HepG2 (cell line): ENCODE measurements around the gene SFT2D1. TPM values are rescaled to one million over a fixed set of nuclear protein-coding genes. Genes with fewer than 3 reads are reported as not detected.

ENCODE experiments used
- ATAC-seq: fragments of 200-7000 bp; cut with Tn5 transposase; 3 replicates; pipeline ENCODE4 v1.9.1; 2020; ENCODE audit warnings: mild to moderate bottlenecking, moderate library complexity
- BruUV-seq: library from RNA; stranded (reverse); fragments of 400-500 nt; replicated peaks from 2 replicates; lab custom pipeline; 2021; lab: Mats Ljungman, UMichigan
- CTCF ChIA-PET: fragments of 300-600 bp; formaldehyde crosslinking; extraction: SDS; loops from one replicate; lab custom pipeline; 2021; ENCODE audit warnings: low total read pairs, inconsistent platforms, low intra/inter-chr PET ratio; lab: Yijun Ruan, JAX
- POLR2A ChIA-PET: fragments of 350-600 bp; sonication (Branson Sonifier 250); formaldehyde crosslinking; loops from one replicate; lab custom pipeline; 2020; ENCODE audit warnings: antibody characterized with exemption, inconsistent platforms; lab: Yijun Ruan, JAX
- DNase-seq: peaks from one replicate; pipeline ENCODE4 v3.0.0-alpha.2; 2015; ENCODE audit warnings: low spot score
- FAIRE-seq: peaks from 3 replicates; lab custom pipeline; 2011; peaks lifted over from hg19 to GRCh38; lab: Jason Lieb, UNC
- H2AFZ ChIP-seq: one replicate; pipeline ENCODE4 v1.6.1; 2011; ENCODE audit warnings: low read length, inconsistent platforms
- H3K27ac ChIP-seq: fragments of 300-600 bp; 3 replicates; pipeline ENCODE4 v1.8.0; 2011; ENCODE audit warnings: mixed run types, mild to moderate bottlenecking, mixed read lengths, low read length, inconsistent platforms; ENCODE audit not compliant: insufficient read depth; ENCODE audit errors: extremely low read length
- H3K27me3 ChIP-seq, 2 experiments: fragments of 200-600 bp in 1 of 2; 2 replicates in 1 of 2; 3 replicates in 1 of 2; pipeline versions ENCODE4 v1.6.0 to v1.8.0; 2011; ENCODE audit warnings: low read length in 2 of 2, mild to moderate bottlenecking in 2 of 2, moderate library complexity in 2 of 2, inconsistent platforms in 1 of 2; ENCODE audit not compliant: insufficient read depth in 2 of 2, control insufficient read depth in 1 of 2
- H3K36me3 ChIP-seq, 2 experiments: fragments of 200-600 bp in 1 of 2; replicated peaks in 1 of 2; 2 replicates in 1 of 2; 3 replicates in 1 of 2; pipeline versions ENCODE4 v1.5.1 to v1.8.0; 2011; ENCODE audit warnings: low read length in 2 of 2, inconsistent platforms in 1 of 2; ENCODE audit not compliant: insufficient read depth in 2 of 2, control insufficient read depth in 1 of 2
- H3K4me1 ChIP-seq: 2 replicates; pipeline ENCODE4 v1.5.1; 2012; ENCODE audit warnings: low read length, inconsistent platforms; ENCODE audit not compliant: insufficient read depth
- H3K4me2 ChIP-seq: 2 replicates; pipeline ENCODE4 v1.6.0; 2011; ENCODE audit warnings: low read depth, low read length, inconsistent platforms
- H3K4me3 ChIP-seq, 3 experiments: fragments of 200-600 bp in 1 of 3; sonication (generic), shearing (Covaris generic) in 1 of 3; replicated peaks in 1 of 3; 2 replicates each; pipeline ENCODE4 v1.5.1; 2011 to 2016; ENCODE audit warnings: low read length in 3 of 3, inconsistent platforms in 2 of 3, low read depth in 2 of 3, mild to moderate bottlenecking in 2 of 3, control low read depth in 1 of 3, mixed read lengths in 1 of 3; ENCODE audit not compliant: insufficient read depth in 1 of 3
- H3K79me2 ChIP-seq: one replicate; pipeline ENCODE4 v1.6.1; 2011; ENCODE audit warnings: low read length, inconsistent platforms; ENCODE audit not compliant: insufficient read depth
- H3K9ac ChIP-seq: 2 replicates; pipeline ENCODE4 v1.6.0; 2011; ENCODE audit warnings: mild to moderate bottlenecking, low read depth, low read length, inconsistent platforms; ENCODE audit not compliant: insufficient read depth
- H3K9me3 ChIP-seq: 2 replicates; pipeline ENCODE4 v1.5.1; 2012; ENCODE audit warnings: mild to moderate bottlenecking, low read length
- H4K20me1 ChIP-seq: 2 replicates; pipeline ENCODE4 v1.6.0; 2011; ENCODE audit warnings: inconsistent platforms, mild to moderate bottlenecking, low read length, moderate library complexity; ENCODE audit not compliant: insufficient read depth
- FOSL2 ChIP-seq: sonication (generic); formaldehyde crosslinking; IDR thresholded peaks from 2 replicates; pipeline ENCODE4 v1.4.0; 2020; ENCODE audit warnings: missing genetic modification reagents
- FOXC1 ChIP-seq: sonication (generic); formaldehyde crosslinking; IDR thresholded peaks from 2 replicates; pipeline ENCODE4 v1.8.0; 2022; ENCODE audit warnings: mild to moderate bottlenecking, missing genetic modification reagents, borderline replicate concordance
- GMEB1 ChIP-seq: sonication (generic); formaldehyde crosslinking; IDR thresholded peaks from 2 replicates; pipeline ENCODE4 v1.5.1; 2020; ENCODE audit warnings: missing genetic modification reagents, mild to moderate bottlenecking, borderline replicate concordance
- GRHL1 ChIP-seq: sonication (generic); formaldehyde crosslinking; conservative IDR thresholded peaks from 2 replicates; pipeline ENCODE4 v1.8.0; 2022; ENCODE audit warnings: missing genetic modification reagents
- HOXD1 ChIP-seq: sonication (generic); formaldehyde crosslinking; IDR thresholded peaks from 2 replicates; pipeline ENCODE4 v1.5.0; 2020; ENCODE audit warnings: missing genetic modification reagents
- KDM5B ChIP-seq: sonication (generic); formaldehyde crosslinking; IDR thresholded peaks from 2 replicates; pipeline ENCODE4 v1.4.0; 2020; ENCODE audit warnings: missing genetic modification reagents, mild to moderate bottlenecking, borderline replicate concordance
- NR3C1 ChIP-seq: sonication (generic); formaldehyde crosslinking; IDR thresholded peaks from 2 replicates; pipeline ENCODE4 v1.4.0; 2020; ENCODE audit warnings: missing genetic modification reagents
- SP140L ChIP-seq: sonication (generic); formaldehyde crosslinking; IDR thresholded peaks from 2 replicates; pipeline ENCODE4 v1.4.0; 2020; ENCODE audit warnings: missing genetic modification reagents, borderline replicate concordance
- SRSF9 ChIP-seq: fragments of 200-400 bp; formaldehyde crosslinking; IDR thresholded peaks from 2 replicates; pipeline ENCODE4 v1.6.1; 2018; ENCODE audit warnings: borderline replicate concordance, mild to moderate bottlenecking, low read depth, low read length; ENCODE audit not compliant: insufficient read depth, poor library complexity, severe bottlenecking
- XBP1 ChIP-seq: sonication (generic); formaldehyde crosslinking; IDR thresholded peaks from 2 replicates; pipeline ENCODE4 v1.5.0; 2020; ENCODE audit warnings: missing genetic modification reagents
- ZNF251 ChIP-seq: sonication (generic); formaldehyde crosslinking; IDR thresholded peaks from 2 replicates; pipeline ENCODE4 v1.9.0; 2021; ENCODE audit warnings: mild to moderate bottlenecking, missing genetic modification reagents
- ZNF543 ChIP-seq: sonication (generic); formaldehyde crosslinking; IDR thresholded peaks from 2 replicates; pipeline ENCODE4 v1.4.0; 2020; ENCODE audit warnings: mild to moderate bottlenecking, missing genetic modification reagents
- ZNF614 ChIP-seq: IDR thresholded peaks from 2 replicates; pipeline ENCODE4 v1.6.1; 2018; ENCODE audit warnings: missing biosample characterization, missing genetic modification reagents, inconsistent platforms, borderline replicate concordance
- WGBS: methylation state at CpG from one replicate; pipeline ENCODE4 v1.1.6; 2017; ENCODE audit warnings: low lambda C conversion rate; 5-methylcytosine and 5-hydroxymethylcytosine counted together
- in situ Hi-C: cut with HindIII; loops from 2 replicates; pipeline ENCODE4 v1.10.0; 2017; ENCODE audit warnings: low pct_unique_long_range_greater_than_20kb; ENCODE audit not compliant: extremely low pct_ligation_motif_present
- intact Hi-C: fragments of 100-400 bp; cut with micrococcal nuclease; formaldehyde crosslinking; loops from one replicate; pipeline ENCODE4 v1.10.0; 2022; ENCODE audit not compliant: unreplicated experiment
- polyA plus RNA-seq, 8 experiments: library from polyadenylated mRNA; depleted of rRNA in 3 of 8; stranded (reverse) in 7 of 8; unstranded in 1 of 8; fragments of >200 nt; fragmentation: Illumina TruSeq in 4 of 8; extraction: Trizol in 4 of 8; gene quantifications; 2 replicates each; pipeline versions ENCODE4 v1.2.1 to v1.2.3, GENCODE V29; 2011 to 2016; ENCODE audit warnings: low read depth in 4 of 8, missing spikeins in 1 of 8, mixed read lengths in 1 of 8; ENCODE audit not compliant: insufficient read depth in 1 of 8
- total RNA-seq, 5 experiments: library from RNA; depleted of rRNA; stranded (reverse); fragments of >200 nt; fragmentation: Illumina TruSeq; extraction: Trizol; gene quantifications; 2 replicates each; pipeline ENCODE4 v1.2.3, GENCODE V29; 2016; ENCODE audit warnings: low read depth in 1 of 5
- TF ChIP-seq, protein P1 (sequence below): sonication (generic); formaldehyde crosslinking; IDR thresholded peaks from 2 replicates; pipeline ENCODE4 v1.4.0; 2020; ENCODE audit warnings: missing genetic modification reagents

SFT2D1 gene
- total and polyA plus RNA-seq, 2 of the 13 experiments (the other 11 are each of a cell fraction or from before 2014, with no cell fraction given): 115 to 147 TPM

- 88% methylated on average over 1 of the region's 1 CpG for WGBS
- ChIA-PET CTCF (interaction anchor here (2.9 kb wide), 1 partner anchor 88 kb away, joined by 35 read pairs; no protein-coding TSS in a partner anchor), POLR2A (interaction anchor here (1.6 kb wide), 1 partner anchor 68 kb away, joined by 3 read pairs; no protein-coding TSS in a partner anchor)
- Histone ChIP-seq H3K27ac (no peak overlapping the region), H3K4me1 (peaks cover 21% of the 10 kb centered on the region), H3K9ac (no peak overlapping the region), H3K4me3 (no peak overlapping the region), H3K27me3 (peaks cover 10 to 31% of the 10 kb centered on the region in 2 experiments; a peak in 4 of 5 replicates), H3K9me3 (no peaks in the 10 kb centered on the region), H4K20me1 (no peaks in the 10 kb centered on the region), H2AFZ (no peak overlapping the region), H3K4me2 (no peak overlapping the region), H3K79me2 (no peaks in the 10 kb centered on the region), H3K36me3 (no peaks in the 10 kb centered on the region)
- no peak for ATAC-seq
- no peak for FAIRE-seq
- in situ Hi-C loops (no loop called here), intact Hi-C loops (loop anchor here (1.0 to 2.0 kb wide), 3 partner anchors 38 to 87 kb away; no protein-coding TSS in a partner anchor)
- no peak for DNase-seq
- TF ChIP-seq ZNF543 (CRISPR knock-in tag): no peak
- no peak for TF ChIP-seq ZNF614 (CRISPR knock-in tag)
- TF ChIP-seq, protein P1, sequence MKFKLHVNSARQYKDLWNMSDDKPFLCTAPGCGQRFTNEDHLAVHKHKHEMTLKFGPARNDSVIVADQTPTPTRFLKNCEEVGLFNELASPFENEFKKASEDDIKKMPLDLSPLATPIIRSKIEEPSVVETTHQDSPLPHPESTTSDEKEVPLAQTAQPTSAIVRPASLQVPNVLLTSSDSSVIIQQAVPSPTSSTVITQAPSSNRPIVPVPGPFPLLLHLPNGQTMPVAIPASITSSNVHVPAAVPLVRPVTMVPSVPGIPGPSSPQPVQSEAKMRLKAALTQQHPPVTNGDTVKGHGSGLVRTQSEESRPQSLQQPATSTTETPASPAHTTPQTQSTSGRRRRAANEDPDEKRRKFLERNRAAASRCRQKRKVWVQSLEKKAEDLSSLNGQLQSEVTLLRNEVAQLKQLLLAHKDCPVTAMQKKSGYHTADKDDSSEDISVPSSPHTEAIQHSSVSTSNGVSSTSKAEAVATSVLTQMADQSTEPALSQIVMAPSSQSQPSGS (CRISPR knock-in tag): no peak
- TF ChIP-seq KDM5B (CRISPR knock-in tag): no peak
- no peak for TF ChIP-seq FOXC1 (CRISPR knock-in tag)
- TF ChIP-seq NR3C1 (CRISPR knock-in tag): no peak
- TF ChIP-seq GRHL1 (CRISPR knock-in tag): no peak
- no peak for TF ChIP-seq ZNF251 (CRISPR knock-in tag)
- no peak for TF ChIP-seq GMEB1 (CRISPR knock-in tag)
- no peak for TF ChIP-seq SP140L (CRISPR knock-in tag)
- TF ChIP-seq SRSF9: no peak
- TF ChIP-seq XBP1: no peak
- no peak for TF ChIP-seq FOSL2 (CRISPR knock-in tag)
- TF ChIP-seq HOXD1 (CRISPR knock-in tag): no peak
- no TSS peak for BruUV-seq
These were observed 29.5 kb downstream of the SFT2D1 start for GRCh38 chr6:166312832-166313231.
